ENCODE results near the gene CCDC160. TPM values are rescaled to one million over a fixed set of nuclear protein-coding genes. Genes with fewer than 3 reads are reported as not detected.

Gene CCDC160
- total RNA-seq, 1 experiment from 2014 or later = not detected

Other genes starting within 250 kb of the CCDC160 start
- gene PHF6, start 136.1 kb downstream of the CCDC160 start, total RNA-seq (2014; rRNA removed; shearing (Covaris generic)) = 22.8 and 24.6 TPM in 2 replicates
- gene HPRT1, start 223.0 kb downstream of the CCDC160 start, total RNA-seq (2014; rRNA removed; shearing (Covaris generic)) = 13.9 and 21.7 TPM in 2 replicates

Measured in Daoy (cell line).